GM12878 (cell line): Measurements from ENCODE around the gene NMRK2. TPM values are rescaled to one million over a fixed set of nuclear protein-coding genes. Genes with fewer than 3 reads are reported as not detected.

Experiments used
- ATAC-seq: fragments of 200-7000 bp; cut with Tn5 transposase; 3 replicates; pipeline ENCODE4 v1.9.1; 2020; ENCODE audit warnings: mild to moderate bottlenecking, moderate library complexity
- BruUV-seq: library from RNA; stranded (reverse); fragments of 400-500 nt; replicated peaks from 2 replicates; lab custom pipeline; 2021; lab: Mats Ljungman, UMichigan
- CTCF ChIA-PET: fragments of 300-600 bp; sonication (Branson Sonifier 250); formaldehyde crosslinking; extraction: SDS; loops from one replicate; lab custom pipeline; 2021; ENCODE audit warnings: inconsistent platforms; lab: Yijun Ruan, JAX
- POLR2A ChIA-PET: fragments of 350-600 bp; formaldehyde crosslinking; extraction: SDS; loops from one replicate; lab custom pipeline; 2021; ENCODE audit warnings: inconsistent platforms; lab: Charles Lee
- RAD21 ChIA-PET: fragments of 300-600 bp; sonication (Branson Sonifier 250); formaldehyde crosslinking; loops from one replicate; lab custom pipeline; 2023; ENCODE audit warnings: antibody characterized with exemption; ENCODE audit not compliant: unreplicated experiment; lab: Charles Lee
- SMC1A ChIA-PET: fragments of 300-600 bp; sonication (Branson Sonifier 250); formaldehyde crosslinking; loops from one replicate; lab custom pipeline; 2023; ENCODE audit not compliant: unreplicated experiment, uncharacterized antibody; lab: Charles Lee
- DNase-seq: peaks from one replicate; pipeline ENCODE4 v3.0.0-alpha.2; 2011; ENCODE audit warnings: low read depth, low spot score
- FAIRE-seq: peaks from 3 replicates; lab custom pipeline; 2011; peaks lifted over from hg19 to GRCh38; lab: Jason Lieb, UNC
- H2AFZ ChIP-seq: 2 replicates; pipeline ENCODE4 v1.6.0; 2011; ENCODE audit warnings: low read depth, low read length, control low read depth; ENCODE audit not compliant: control insufficient read depth
- H3K27ac ChIP-seq: 2 replicates; pipeline ENCODE4 v1.5.1; 2011; ENCODE audit warnings: control low read depth; ENCODE audit not compliant: control insufficient read depth, insufficient read depth
- H3K27me3 ChIP-seq, 2 experiments: replicated peaks in 1 of 2; 2 replicates each; pipeline versions ENCODE4 v1.6.0 to v1.6.1; 2011; ENCODE audit warnings: low read length in 1 of 2; ENCODE audit not compliant: control insufficient read depth in 2 of 2, insufficient read depth in 2 of 2
- H3K36me3 ChIP-seq, 2 experiments: 2 replicates each; pipeline ENCODE4 v1.5.1; 2011; ENCODE audit warnings: low read length in 1 of 2; ENCODE audit not compliant: control insufficient read depth in 2 of 2, insufficient read depth in 2 of 2
- H3K4me1 ChIP-seq: 2 replicates; pipeline ENCODE4 v1.6.1; 2011; ENCODE audit warnings: mild to moderate bottlenecking, low read length, moderate library complexity, mixed read lengths; ENCODE audit not compliant: control insufficient read depth, insufficient read depth
- H3K4me2 ChIP-seq: 2 replicates; pipeline ENCODE4 v1.6.0; 2011; ENCODE audit warnings: control low read depth; ENCODE audit not compliant: control insufficient read depth, insufficient read depth
- H3K4me3 ChIP-seq: fragments of 200-600 bp; sonication (generic); 2 replicates; pipeline ENCODE4 v1.5.1; 2016
- H3K79me2 ChIP-seq: 2 replicates; pipeline ENCODE4 v1.6.0; 2011; ENCODE audit warnings: low read length; ENCODE audit not compliant: control insufficient read depth, insufficient read depth
- H3K9ac ChIP-seq: 2 replicates; pipeline ENCODE4 v1.8.0; 2011; ENCODE audit warnings: low read length, control low read depth, mixed read lengths; ENCODE audit not compliant: control insufficient read depth, insufficient read depth
- H3K9me3 ChIP-seq: replicated peaks from 3 replicates; pipeline ENCODE4 v1.5.1; 2011; ENCODE audit warnings: mild to moderate bottlenecking, low read length; ENCODE audit not compliant: control insufficient read depth, insufficient read depth
- H4K20me1 ChIP-seq: 2 replicates; pipeline ENCODE4 v1.6.0; 2011; ENCODE audit not compliant: control insufficient read depth, insufficient read depth
- BCL3 ChIP-seq: IDR thresholded peaks from 2 replicates; pipeline ENCODE4 v1.6.1; 2011; ENCODE audit warnings: borderline replicate concordance, low read depth, mild to moderate bottlenecking, moderate library complexity, low read length; ENCODE audit not compliant: insufficient read depth, poor library complexity, severe bottlenecking
- GABPA ChIP-seq: IDR thresholded peaks from 2 replicates; pipeline ENCODE4 v1.6.1; 2014; ENCODE audit warnings: antibody characterized with exemption, low read depth, mild to moderate bottlenecking, inconsistent platforms
- GATAD2B ChIP-seq: fragments of 450-650 bp; conservative IDR thresholded peaks from 2 replicates; pipeline ENCODE4 v1.6.1; 2017; ENCODE audit warnings: low read depth, mild to moderate bottlenecking, moderate library complexity
- JUND ChIP-seq: IDR thresholded peaks from 2 replicates; pipeline ENCODE4 v1.6.1; 2012; ENCODE audit warnings: low read depth, mild to moderate bottlenecking, low read length, improper control_type of control experiment, moderate library complexity
- LARP7 ChIP-seq: fragments of 450-650 bp; IDR thresholded peaks from 2 replicates; pipeline ENCODE4 v1.6.1; 2017; ENCODE audit warnings: mild to moderate bottlenecking
- MEF2B ChIP-seq: fragments of 450-650 bp; IDR thresholded peaks from 2 replicates; pipeline ENCODE4 v1.6.1; 2018; ENCODE audit warnings: mild to moderate bottlenecking, moderate library complexity; ENCODE audit not compliant: partially characterized antibody, poor library complexity, severe bottlenecking
- POLR2A ChIP-seq: IDR thresholded peaks from 2 replicates; pipeline ENCODE4 v1.6.1; 2011; ENCODE audit warnings: low read depth, mild to moderate bottlenecking, low read length
- PRDM15 ChIP-seq: fragments of 450-650 bp; formaldehyde crosslinking; IDR thresholded peaks from 2 replicates; pipeline ENCODE4 v1.4.0; 2020; ENCODE audit warnings: mild to moderate bottlenecking, moderate library complexity
- STAT3 ChIP-seq: IDR thresholded peaks from 2 replicates; pipeline ENCODE4 v1.6.1; 2011; ENCODE audit warnings: low read depth, low read length, improper control_type of control experiment
- TCF7 ChIP-seq: IDR thresholded peaks from 2 replicates; pipeline ENCODE4 v1.6.1; 2014; ENCODE audit warnings: antibody characterized with exemption, borderline replicate concordance
- ZNF687 ChIP-seq: fragments of 450-650 bp; IDR thresholded peaks from 2 replicates; pipeline ENCODE4 v1.6.1; 2017; ENCODE audit warnings: mild to moderate bottlenecking, moderate library complexity
- ZSCAN29 ChIP-seq: fragments of 450-650 bp; IDR thresholded peaks from 2 replicates; pipeline ENCODE4 v1.6.1; 2017; ENCODE audit warnings: mild to moderate bottlenecking, moderate library complexity
- WGBS: methylation state at CpG from one replicate; pipeline ENCODE4 v1.1.6; 2016; ENCODE audit warnings: low lambda C conversion rate; ENCODE audit not compliant: insufficient replicate concordance, insufficient coverage; ENCODE audit errors: missing lambda C conversion rate; 5-methylcytosine and 5-hydroxymethylcytosine counted together
- in situ Hi-C: fragments of 300-500 bp; cut with MboI; formaldehyde crosslinking; loops from 9 replicates; pipeline ENCODE4 v1.14.3; 2018; ENCODE audit warnings: mixed read lengths
- intact Hi-C: fragments of 100-400 bp; cut with micrococcal nuclease; formaldehyde crosslinking; loops from one replicate; pipeline ENCODE4 v1.14.2; 2022; ENCODE audit not compliant: unreplicated experiment
- polyA plus RNA-seq, 11 experiments: library from polyadenylated mRNA; depleted of rRNA in 4 of 11; unstranded in 6 of 11; stranded (reverse) in 5 of 11; fragments of >200 nt; fragmentation: Nextera tagmentation in 4 of 11; fragmentation: Illumina TruSeq in 1 of 11; extraction: Ambion mirVana in 4 of 11; extraction: Trizol in 1 of 11; gene quantifications; 1 replicate in 1 of 11; 2 replicates in 10 of 11; pipeline versions ENCODE4 v1.2.1 to v1.2.3, GENCODE V29; 2011 to 2016; ENCODE audit warnings: inconsistent platforms in 2 of 11, missing spikeins in 2 of 11, low read depth in 1 of 11
- total RNA-seq, 4 experiments: library from RNA; depleted of rRNA in 3 of 4; stranded (reverse); fragments of >200 nt in 3 of 4; fragmentation: Illumina TruSeq in 1 of 4; extraction: Trizol in 1 of 4; gene quantifications; 2 replicates each; pipeline versions ENCODE4 v1.2.1 to v1.2.3, GENCODE V29; 2013 to 2021

The NMRK2 gene
- total and polyA plus RNA-seq, 10 of the 15 experiments (the other 5 are each of a cell fraction or from before 2014, with no cell fraction given), result 0.14 to 0.15 TPM; not detected in 8

DNA sequence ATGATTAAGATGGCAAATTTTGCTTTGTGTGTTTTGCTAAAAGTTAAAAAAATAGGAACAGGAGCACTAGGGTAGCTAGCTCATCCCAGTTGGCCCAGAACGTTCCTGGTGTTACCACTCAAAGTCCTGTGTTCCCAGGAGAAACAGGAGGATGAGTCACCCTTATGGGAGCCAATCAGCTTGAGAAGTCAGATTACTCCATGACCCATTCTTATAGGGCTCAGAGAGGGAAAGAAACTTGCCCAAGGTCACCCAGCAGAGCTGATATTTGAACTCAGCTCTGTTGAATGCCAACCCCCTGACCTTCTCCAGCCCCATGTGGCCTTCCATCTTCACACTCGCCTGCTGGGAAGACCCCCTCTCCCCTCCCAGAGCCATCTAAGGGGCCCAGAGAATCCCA, 13.0 kb downstream of the NMRK2 start:
- Histone ChIP-seq H4K20me1 (no peaks in the 10 kb centered on the region), H3K4me3 (no peak overlapping the region), H3K27me3 (no peaks in the 10 kb centered on the region; a peak in 1 of 4 replicates), H3K9me3 (no peaks in the 10 kb centered on the region), H2AFZ (no peak overlapping the region), H3K4me2 (no peak overlapping the region), H3K4me1 (no peaks in the 10 kb centered on the region), H3K36me3 (no peaks in the 10 kb centered on the region), H3K79me2 (no peaks in the 10 kb centered on the region), H3K9ac (no peak overlapping the region), H3K27ac (no peak overlapping the region)
- intact Hi-C loops (no loop called here), in situ Hi-C loops (no loop called here)
- ChIA-PET RAD21 (no interaction called here), POLR2A (no interaction called here), SMC1A (no interaction called here), CTCF (no interaction called here)
- DNase-seq (no peak), ATAC-seq (no peak), FAIRE-seq (no peak)
- 3% methylated on average over 2 of the region's 2 CpGs for WGBS
- TF ChIP-seq LARP7 (no peak), ZNF687 (no peak), TCF7 (no peak), ZSCAN29 (no peak), POLR2A (no peak), STAT3 (no peak), MEF2B (no peak), GABPA (no peak), PRDM15 (CRISPR knock-in tag) (no peak), JUND (no peak), BCL3 (no peak), GATAD2B (no peak)
- BruUV-seq, result no TSS peak
